DND-41 (cell line): ENCODE measurements around the gene CADPS.
A peak's percentile ranks its signal among the peaks of the same experiment; 100 is the strongest.

Experiments
- ATAC-seq: fragments of 200-7000 bp; cut with Tn5 transposase; 3 replicates; pipeline ENCODE4 v1.9.1; 2021; ENCODE audit warnings: low read depth; ENCODE audit not compliant: insufficient read depth
- DNase-seq: peaks from one replicate; pipeline ENCODE4 v3.0.0-alpha.2; 2020
- H2AFZ ChIP-seq: 2 replicates; pipeline ENCODE4 v1.6.0; 2012; ENCODE audit warnings: low read depth, low read length
- H3K27ac ChIP-seq: 2 replicates; pipeline ENCODE4 v1.5.1; 2012; ENCODE audit warnings: low read length, inconsistent platforms
- H3K27me3 ChIP-seq: fragments of 200-600 bp; sonication (generic); 2 replicates; pipeline ENCODE4 v1.6.0; 2012; ENCODE audit warnings: low read length, mild to moderate bottlenecking, inconsistent platforms; ENCODE audit not compliant: insufficient read depth, poor library complexity
- H3K36me3 ChIP-seq: 2 replicates; pipeline ENCODE4 v1.5.1; 2012; ENCODE audit warnings: low read length, inconsistent platforms; ENCODE audit not compliant: insufficient read depth
- H3K4me1 ChIP-seq: 2 replicates; pipeline ENCODE4 v1.5.1; 2012; ENCODE audit warnings: mild to moderate bottlenecking, low read length; ENCODE audit not compliant: insufficient read depth
- H3K4me2 ChIP-seq: 2 replicates; pipeline ENCODE4 v1.6.0; 2012; ENCODE audit warnings: mild to moderate bottlenecking, moderate library complexity, low read length, inconsistent platforms; ENCODE audit not compliant: insufficient read depth
- H3K4me3 ChIP-seq, 2 experiments: fragments of 200-600 bp in 1 of 2; shearing (Covaris generic) in 1 of 2; 2 replicates each; pipeline ENCODE4 v1.5.1; 2012 to 2016; ENCODE audit warnings: inconsistent platforms in 2 of 2, low read length in 2 of 2, mild to moderate bottlenecking in 2 of 2, low read depth in 1 of 2, moderate library complexity in 1 of 2
- H3K79me2 ChIP-seq: 2 replicates; pipeline ENCODE4 v1.6.0; 2012; ENCODE audit warnings: low read length, inconsistent platforms; ENCODE audit not compliant: insufficient read depth
- H3K9ac ChIP-seq: 2 replicates; pipeline ENCODE4 v1.6.0; 2012; ENCODE audit warnings: low read depth, mild to moderate bottlenecking, inconsistent platforms, low read length, moderate library complexity
- H3K9me3 ChIP-seq: 2 replicates; pipeline ENCODE4 v1.5.1; 2012; ENCODE audit warnings: low read length, moderate library complexity, mild to moderate bottlenecking, inconsistent platforms; ENCODE audit not compliant: insufficient read depth, severe bottlenecking
- H4K20me1 ChIP-seq: 2 replicates; pipeline ENCODE4 v1.6.0; 2012; ENCODE audit warnings: low read length; ENCODE audit not compliant: insufficient read depth
- EZH2 ChIP-seq: IDR thresholded peaks from 3 replicates; pipeline ENCODE4 v1.6.1; 2012; ENCODE audit warnings: borderline replicate concordance, low read depth, mild to moderate bottlenecking, moderate library complexity, low read length, inconsistent platforms; ENCODE audit not compliant: severe bottlenecking
- TF ChIP-seq, protein P1 (sequence below): IDR thresholded peaks from 2 replicates; pipeline ENCODE4 v1.5.1; 2012; ENCODE audit warnings: borderline replicate concordance, low read length, moderate library complexity, mild to moderate bottlenecking; ENCODE audit not compliant: poor library complexity, severe bottlenecking; ENCODE audit errors: extremely low read depth

The CADPS gene

GRCh38 chr3:62667714-62668113, 207.5 kb downstream of the CADPS start:
- Histone ChIP-seq H3K27me3 (peaks cover 11% of the 10 kb centered on the region), H3K4me3 (no peak overlapping the region), H3K9me3 (no peaks in the 10 kb centered on the region), H3K4me1 (no peaks in the 10 kb centered on the region), H3K36me3 (no peaks in the 10 kb centered on the region), H4K20me1 (no peaks in the 10 kb centered on the region), H3K4me2 (no peak overlapping the region), H2AFZ (no peak overlapping the region), H3K79me2 (no peaks in the 10 kb centered on the region), H3K9ac (no peak overlapping the region), H3K27ac (no peak overlapping the region)
- ATAC-seq (0 out of 3 replicates have a peak, but pooled peaks have one; percentile 45), DNase-seq (peak; percentile 4)
- TF ChIP-seq EZH2: no peak
- TF ChIP-seq, protein P1, sequence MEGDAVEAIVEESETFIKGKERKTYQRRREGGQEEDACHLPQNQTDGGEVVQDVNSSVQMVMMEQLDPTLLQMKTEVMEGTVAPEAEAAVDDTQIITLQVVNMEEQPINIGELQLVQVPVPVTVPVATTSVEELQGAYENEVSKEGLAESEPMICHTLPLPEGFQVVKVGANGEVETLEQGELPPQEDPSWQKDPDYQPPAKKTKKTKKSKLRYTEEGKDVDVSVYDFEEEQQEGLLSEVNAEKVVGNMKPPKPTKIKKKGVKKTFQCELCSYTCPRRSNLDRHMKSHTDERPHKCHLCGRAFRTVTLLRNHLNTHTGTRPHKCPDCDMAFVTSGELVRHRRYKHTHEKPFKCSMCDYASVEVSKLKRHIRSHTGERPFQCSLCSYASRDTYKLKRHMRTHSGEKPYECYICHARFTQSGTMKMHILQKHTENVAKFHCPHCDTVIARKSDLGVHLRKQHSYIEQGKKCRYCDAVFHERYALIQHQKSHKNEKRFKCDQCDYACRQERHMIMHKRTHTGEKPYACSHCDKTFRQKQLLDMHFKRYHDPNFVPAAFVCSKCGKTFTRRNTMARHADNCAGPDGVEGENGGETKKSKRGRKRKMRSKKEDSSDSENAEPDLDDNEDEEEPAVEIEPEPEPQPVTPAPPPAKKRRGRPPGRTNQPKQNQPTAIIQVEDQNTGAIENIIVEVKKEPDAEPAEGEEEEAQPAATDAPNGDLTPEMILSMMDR: no peak

DNA sequence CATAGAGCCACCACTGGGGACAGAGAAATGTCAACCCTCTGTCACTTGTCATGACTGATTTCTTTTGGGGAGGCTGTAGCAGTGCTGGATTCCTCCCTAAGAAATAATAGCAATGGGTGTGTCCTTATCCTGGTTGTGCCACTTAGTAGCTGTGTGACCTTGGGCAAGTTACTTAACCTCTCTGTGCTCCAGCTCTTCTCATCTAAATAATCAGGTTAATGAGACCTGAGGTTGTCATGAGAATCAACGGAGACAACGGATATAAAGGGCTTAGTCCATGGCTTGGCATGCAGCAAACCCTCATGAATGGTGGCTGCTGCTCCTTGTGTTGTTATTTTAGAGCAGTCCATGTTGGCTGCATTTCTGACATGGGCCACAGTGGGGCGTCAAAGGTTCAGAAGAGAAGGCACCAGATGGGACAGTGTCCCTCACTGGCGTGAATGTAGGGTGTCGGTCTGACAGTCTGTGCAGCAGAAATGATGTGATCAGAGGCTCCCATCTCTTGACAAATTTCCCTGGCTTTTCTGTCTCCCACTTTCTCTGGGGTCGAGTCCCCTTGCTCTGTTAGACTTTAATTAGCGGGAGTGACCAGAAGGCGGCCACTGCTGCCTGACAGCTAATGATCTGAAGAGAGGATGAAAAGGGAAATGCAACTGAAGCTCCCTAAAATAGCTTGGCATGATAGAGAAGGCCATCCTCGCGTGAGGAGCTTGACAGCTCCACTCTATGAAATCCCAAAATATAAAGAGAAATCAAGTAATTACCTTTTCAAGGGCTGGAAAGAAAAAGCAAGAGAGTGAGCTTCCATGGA, 209.4 kb downstream of the CADPS start:
- Histone ChIP-seq H3K4me2 (no peak overlapping the region), H3K4me1 (no peaks in the 10 kb centered on the region), H3K4me3 (no peak overlapping the region), H3K36me3 (no peaks in the 10 kb centered on the region), H3K27me3 (peaks cover 11% of the 10 kb centered on the region), H3K79me2 (no peaks in the 10 kb centered on the region), H3K9ac (no peak overlapping the region), H3K27ac (no peak overlapping the region), H3K9me3 (no peaks in the 10 kb centered on the region), H2AFZ (no peak overlapping the region), H4K20me1 (no peaks in the 10 kb centered on the region)
- peak; percentile 72 for ATAC-seq
- TF ChIP-seq, protein P1: peak; percentile 74
- TF ChIP-seq EZH2: no peak
- DNase-seq: peak; percentile 59

DNA sequence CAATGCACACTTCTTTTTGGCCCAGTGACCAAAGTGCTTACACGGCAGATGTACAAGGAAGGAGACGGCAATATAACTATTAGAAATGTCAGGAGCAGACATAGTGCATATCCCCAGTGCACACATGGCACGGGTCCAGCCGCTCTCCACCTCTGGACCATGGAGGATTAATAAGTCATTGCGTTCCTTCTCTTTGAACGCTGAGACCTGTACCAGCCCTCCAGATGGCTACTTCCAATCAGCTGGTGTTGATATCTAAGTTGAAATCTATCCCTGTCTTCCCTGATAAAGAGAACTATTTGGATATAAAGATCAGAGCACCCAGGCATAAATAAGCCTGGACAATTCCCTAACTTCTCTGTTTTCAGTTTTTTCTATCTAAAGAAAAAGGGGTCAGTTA, 212.5 kb downstream of the CADPS start:
- Histone ChIP-seq H3K36me3 (no peaks in the 10 kb centered on the region), H4K20me1 (no peaks in the 10 kb centered on the region), H3K4me2 (no peak overlapping the region), H3K9ac (no peak overlapping the region), H3K9me3 (no peaks in the 10 kb centered on the region), H3K4me3 (no peak overlapping the region), H3K27ac (no peak overlapping the region), H3K4me1 (no peaks in the 10 kb centered on the region), H3K79me2 (no peaks in the 10 kb centered on the region), H2AFZ (no peak overlapping the region), H3K27me3 (peaks cover 8% of the 10 kb centered on the region)
- TF ChIP-seq, protein P1: no peak
- no peak for TF ChIP-seq EZH2
- no peak for DNase-seq
- no peak for ATAC-seq
